K562 (cell line): Measurements from ENCODE around the gene CCDC192.

Source experiments
- AFF4 ChIP-seq: sonication (generic); formaldehyde crosslinking; IDR thresholded peaks from 2 replicates; pipeline ENCODE4 v1.8.0; 2023; ENCODE audit warnings: mild to moderate bottlenecking, missing genetic modification reagents
- EZH2 ChIP-seq: IDR thresholded peaks from 2 replicates; pipeline ENCODE4 v1.6.1; 2012; ENCODE audit warnings: low read depth, mild to moderate bottlenecking, inconsistent platforms, low read length, borderline replicate concordance
- FOSL1 ChIP-seq: fragments of 200-800 bp; sonication (Bioruptor generic); conservative IDR thresholded peaks from 2 replicates; pipeline ENCODE4 v1.6.1; 2016; ENCODE audit warnings: missing genetic modification characterization, missing compliant biosample characterization
- FOXA3 ChIP-seq, 2 experiments: fragments of 450-650 bp in 1 of 2; sonication (generic) in 1 of 2; formaldehyde crosslinking; IDR thresholded peaks in 1 of 2; conservative IDR thresholded peaks in 1 of 2; 2 replicates each; pipeline versions ENCODE4 v1.4.0 to v1.8.0; 2020 to 2022; ENCODE audit warnings: mild to moderate bottlenecking in 2 of 2, missing genetic modification reagents in 1 of 2
- JUN ChIP-seq, 2 experiments: sonication (generic) in 1 of 2; formaldehyde crosslinking in 1 of 2; IDR thresholded peaks; 2 replicates each; pipeline versions ENCODE4 v1.6.1 to v1.8.0; 2012 to 2022; ENCODE audit warnings: borderline replicate concordance in 2 of 2, mild to moderate bottlenecking in 2 of 2, improper control_type of control experiment in 1 of 2, low read depth in 1 of 2, low read length in 1 of 2, missing genetic modification reagents in 1 of 2
- POLR2A ChIP-seq: fragments of 450-650 bp; conservative IDR thresholded peaks from 2 replicates; pipeline ENCODE4 v1.6.1; 2016
- POLR2AphosphoS5 ChIP-seq: IDR thresholded peaks from 2 replicates; pipeline ENCODE4 v1.6.1; 2011; ENCODE audit warnings: mild to moderate bottlenecking, low read depth, low read length, moderate library complexity; ENCODE audit not compliant: control insufficient read depth, insufficient read depth
- TF ChIP-seq, protein P1 (sequence below): fragments of 450-650 bp; IDR thresholded peaks from 2 replicates; pipeline ENCODE4 v1.6.1; 2016; ENCODE audit warnings: low read depth, mild to moderate bottlenecking, moderate library complexity
- TF ChIP-seq, protein P2 (sequence below): sonication (generic); formaldehyde crosslinking; IDR thresholded peaks from 2 replicates; pipeline ENCODE4 v1.8.0; 2023; ENCODE audit warnings: missing genetic modification reagents, mild to moderate bottlenecking, borderline replicate concordance

DNA sequence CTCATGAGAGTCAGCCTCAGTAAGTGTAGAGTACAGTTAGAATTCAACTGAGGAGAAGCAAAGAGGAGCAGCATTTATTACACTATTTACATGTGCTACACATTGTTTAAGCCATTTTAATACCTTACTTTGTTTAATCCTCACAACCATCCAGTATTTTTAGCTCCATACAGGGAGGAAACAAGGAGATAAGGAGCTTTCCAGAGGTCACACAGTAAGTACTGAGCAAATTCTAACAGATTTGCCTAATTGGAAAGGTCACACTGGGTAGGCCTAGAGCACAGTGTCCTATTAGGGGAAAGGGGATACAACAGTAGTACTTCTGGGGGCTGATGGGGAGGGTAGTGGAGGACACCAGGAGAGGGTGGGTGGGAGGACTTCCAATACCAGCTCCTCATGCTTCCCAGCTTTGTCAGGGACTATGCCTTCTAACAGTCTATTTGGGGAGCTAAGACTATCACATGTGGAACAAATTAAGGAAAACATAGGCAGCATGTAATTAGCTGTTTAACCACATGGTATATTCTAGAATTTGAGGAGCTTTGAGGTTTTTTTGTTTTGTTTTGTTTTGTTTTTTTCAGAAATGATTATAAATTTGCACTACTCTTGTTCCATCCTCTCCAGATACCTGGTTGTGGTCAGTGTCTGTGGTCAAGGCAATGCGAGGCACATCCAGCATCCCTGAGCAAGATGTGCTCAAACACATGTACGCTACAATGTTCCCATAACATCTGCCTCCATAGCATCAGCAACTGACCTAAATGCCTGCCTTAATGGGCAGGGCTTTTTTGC, 284.4 kb downstream of the CCDC192 start:
- no peak for TF ChIP-seq FOXA3 (CRISPR knock-in tag; conservative IDR thresholded peaks at IDR 0.05 in 1 of 2, IDR thresholded peaks at IDR 0.05 in 1 of 2)
- TF ChIP-seq, protein P1, sequence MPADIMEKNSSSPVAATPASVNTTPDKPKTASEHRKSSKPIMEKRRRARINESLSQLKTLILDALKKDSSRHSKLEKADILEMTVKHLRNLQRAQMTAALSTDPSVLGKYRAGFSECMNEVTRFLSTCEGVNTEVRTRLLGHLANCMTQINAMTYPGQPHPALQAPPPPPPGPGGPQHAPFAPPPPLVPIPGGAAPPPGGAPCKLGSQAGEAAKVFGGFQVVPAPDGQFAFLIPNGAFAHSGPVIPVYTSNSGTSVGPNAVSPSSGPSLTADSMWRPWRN: no peak
- no peak for TF ChIP-seq EZH2
- no peak for TF ChIP-seq POLR2AphosphoS5
- TF ChIP-seq, protein P2, sequence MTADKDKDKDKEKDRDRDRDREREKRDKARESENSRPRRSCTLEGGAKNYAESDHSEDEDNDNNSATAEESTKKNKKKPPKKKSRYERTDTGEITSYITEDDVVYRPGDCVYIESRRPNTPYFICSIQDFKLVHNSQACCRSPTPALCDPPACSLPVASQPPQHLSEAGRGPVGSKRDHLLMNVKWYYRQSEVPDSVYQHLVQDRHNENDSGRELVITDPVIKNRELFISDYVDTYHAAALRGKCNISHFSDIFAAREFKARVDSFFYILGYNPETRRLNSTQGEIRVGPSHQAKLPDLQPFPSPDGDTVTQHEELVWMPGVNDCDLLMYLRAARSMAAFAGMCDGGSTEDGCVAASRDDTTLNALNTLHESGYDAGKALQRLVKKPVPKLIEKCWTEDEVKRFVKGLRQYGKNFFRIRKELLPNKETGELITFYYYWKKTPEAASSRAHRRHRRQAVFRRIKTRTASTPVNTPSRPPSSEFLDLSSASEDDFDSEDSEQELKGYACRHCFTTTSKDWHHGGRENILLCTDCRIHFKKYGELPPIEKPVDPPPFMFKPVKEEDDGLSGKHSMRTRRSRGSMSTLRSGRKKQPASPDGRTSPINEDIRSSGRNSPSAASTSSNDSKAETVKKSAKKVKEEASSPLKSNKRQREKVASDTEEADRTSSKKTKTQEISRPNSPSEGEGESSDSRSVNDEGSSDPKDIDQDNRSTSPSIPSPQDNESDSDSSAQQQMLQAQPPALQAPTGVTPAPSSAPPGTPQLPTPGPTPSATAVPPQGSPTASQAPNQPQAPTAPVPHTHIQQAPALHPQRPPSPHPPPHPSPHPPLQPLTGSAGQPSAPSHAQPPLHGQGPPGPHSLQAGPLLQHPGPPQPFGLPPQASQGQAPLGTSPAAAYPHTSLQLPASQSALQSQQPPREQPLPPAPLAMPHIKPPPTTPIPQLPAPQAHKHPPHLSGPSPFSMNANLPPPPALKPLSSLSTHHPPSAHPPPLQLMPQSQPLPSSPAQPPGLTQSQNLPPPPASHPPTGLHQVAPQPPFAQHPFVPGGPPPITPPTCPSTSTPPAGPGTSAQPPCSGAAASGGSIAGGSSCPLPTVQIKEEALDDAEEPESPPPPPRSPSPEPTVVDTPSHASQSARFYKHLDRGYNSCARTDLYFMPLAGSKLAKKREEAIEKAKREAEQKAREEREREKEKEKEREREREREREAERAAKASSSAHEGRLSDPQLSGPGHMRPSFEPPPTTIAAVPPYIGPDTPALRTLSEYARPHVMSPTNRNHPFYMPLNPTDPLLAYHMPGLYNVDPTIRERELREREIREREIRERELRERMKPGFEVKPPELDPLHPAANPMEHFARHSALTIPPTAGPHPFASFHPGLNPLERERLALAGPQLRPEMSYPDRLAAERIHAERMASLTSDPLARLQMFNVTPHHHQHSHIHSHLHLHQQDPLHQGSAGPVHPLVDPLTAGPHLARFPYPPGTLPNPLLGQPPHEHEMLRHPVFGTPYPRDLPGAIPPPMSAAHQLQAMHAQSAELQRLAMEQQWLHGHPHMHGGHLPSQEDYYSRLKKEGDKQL (CRISPR knock-in tag): no peak
- TF ChIP-seq AFF4 (CRISPR knock-in tag): no peak
- TF ChIP-seq FOSL1: no peak
- TF ChIP-seq POLR2A: no peak
- no peak for TF ChIP-seq JUN (IDR thresholded peaks at IDR 0.05; ENCODE audit: borderline replicate concordance, low read depth, low read length)
- no peak for TF ChIP-seq JUN (CRISPR knock-in tag; IDR thresholded peaks at IDR 0.05; ENCODE audit: borderline replicate concordance)
